HUDEP-2 (cell line): ENCODE results near the gene MTCL1.

Experiments
- DNase-seq, 76 experiments: peaks; one replicate each; lab custom pipeline; 2025; ENCODE audit not compliant: unreplicated experiment in 76 of 76; lab: John Stamatoyannopoulos, UW

The MTCL1 gene

DNA sequence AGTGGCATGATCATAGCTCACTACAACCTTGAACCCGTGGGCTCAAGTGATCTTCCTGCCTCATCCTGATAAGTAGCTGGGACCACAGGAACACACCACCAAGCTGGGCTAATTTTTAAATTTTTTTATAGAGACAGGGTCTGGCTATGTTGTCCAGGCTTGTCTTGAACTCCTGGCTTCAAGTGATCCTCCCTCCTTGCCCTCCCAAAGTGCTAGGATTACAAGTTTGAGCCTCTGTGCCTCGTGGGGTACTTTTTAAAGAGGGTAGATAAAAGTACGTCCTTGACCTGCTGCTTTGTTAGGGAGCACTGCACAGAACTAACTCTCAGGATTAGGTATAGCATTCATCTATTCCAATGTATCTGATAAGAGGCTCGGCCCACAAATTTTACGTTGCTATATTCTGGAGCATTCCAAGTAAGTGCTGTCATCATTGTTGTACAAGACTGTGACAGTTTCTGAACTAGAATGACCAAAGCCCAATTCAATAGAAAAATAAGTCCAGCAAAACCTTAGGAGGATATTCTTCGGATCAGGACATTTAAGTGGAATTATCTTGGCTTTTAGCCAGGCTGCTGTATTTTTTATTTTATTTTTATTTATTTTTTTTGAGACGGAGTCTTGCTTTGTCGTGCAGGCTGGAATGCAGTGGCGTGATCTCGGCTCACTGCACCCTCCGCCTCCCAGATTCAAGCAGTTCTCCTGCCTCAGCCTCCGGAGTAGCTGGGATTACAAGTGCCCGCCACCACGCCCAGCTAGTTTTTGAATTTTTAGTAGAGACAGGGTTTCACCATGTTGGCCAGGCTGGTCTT lies 4.1 kb downstream of the MTCL1 start:
- no peak for DNase-seq

DNA sequence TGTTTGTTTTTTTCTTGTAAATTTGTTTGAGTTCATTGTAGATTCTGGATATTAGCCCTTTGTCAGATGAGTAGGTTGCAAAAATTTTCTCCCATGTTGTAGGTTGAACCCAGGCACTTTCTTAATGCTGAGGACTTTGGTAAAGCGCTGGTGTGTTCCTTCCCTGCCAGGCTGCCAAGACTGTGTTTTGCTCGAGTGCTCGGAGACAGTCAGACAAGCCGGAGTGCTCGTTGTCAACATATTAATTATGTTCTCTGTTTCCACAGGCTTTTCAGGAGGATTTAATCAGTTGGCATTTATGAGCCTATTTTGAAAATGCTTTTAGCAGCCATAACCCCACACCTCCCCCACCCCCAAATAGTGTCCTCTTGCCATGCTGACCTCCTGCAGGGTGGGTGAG lies 6.4 kb downstream of the MTCL1 start:
- DNase-seq, result no peak

GRCh38 chr18:8713691-8714090 lies 8.3 kb downstream of the MTCL1 start:
- DNase-seq, result no peak

DNA sequence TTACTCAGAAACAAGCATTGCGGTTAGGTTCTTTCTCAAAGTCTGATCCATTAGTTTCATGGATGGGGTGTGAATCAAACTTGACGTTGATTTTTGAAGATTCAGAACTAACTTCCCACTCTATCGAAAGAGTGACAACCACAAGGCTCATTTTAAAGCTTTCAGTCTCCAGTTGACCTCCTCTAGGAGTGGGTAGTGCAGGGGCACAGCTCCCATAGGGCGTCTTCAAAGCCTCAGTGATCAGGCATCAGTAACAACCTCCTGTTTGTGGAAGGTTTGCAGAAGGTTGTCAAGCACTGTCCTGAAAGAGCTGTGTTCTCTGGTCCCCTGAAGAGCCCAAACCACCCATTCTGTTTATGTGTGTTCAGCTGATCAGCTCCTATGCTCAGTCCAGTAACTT lies 10.2 kb downstream of the MTCL1 start:
- DNase-seq, result no peak

GRCh38 chr18:8717011-8717770 lies 11.8 kb downstream of the MTCL1 start:
- no peak for DNase-seq

- DNase-seq, result no peak
Observed at GRCh38 chr18:8718401-8718913, 13.1 kb downstream of the MTCL1 start.

GRCh38 chr18:8719192-8719591 lies 13.8 kb downstream of the MTCL1 start:
- no peak for DNase-seq

- DNase-seq, result no peak
Observed at GRCh38 chr18:8720141-8720540, 14.8 kb downstream of the MTCL1 start.

DNA sequence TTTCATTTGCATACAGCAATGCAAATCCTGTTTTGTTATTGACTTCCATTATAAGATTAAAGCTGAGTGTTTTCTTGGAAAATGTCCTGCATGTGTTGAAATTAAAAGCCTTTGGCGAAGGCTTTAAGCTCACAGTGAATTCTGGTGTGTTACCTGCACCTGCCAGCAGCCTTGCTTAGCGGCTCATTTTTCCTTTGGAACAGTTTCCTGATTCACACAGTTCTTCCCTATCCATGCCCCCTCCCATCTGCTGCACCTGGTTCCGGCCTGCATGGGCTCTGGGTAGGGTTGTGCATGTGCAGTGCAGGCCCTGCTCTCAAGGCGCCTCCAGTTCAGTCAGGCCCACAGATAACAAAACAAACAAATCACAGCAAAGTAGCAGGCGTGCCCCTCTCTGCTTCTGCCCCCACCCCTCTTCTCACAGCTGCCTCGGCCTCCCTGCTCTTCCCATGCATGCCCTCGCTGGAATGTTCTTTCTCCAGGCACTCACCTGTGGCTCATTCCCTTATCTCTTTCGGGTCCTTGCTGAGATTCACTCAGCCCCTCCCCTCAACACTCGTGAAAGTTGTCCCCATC lies 15.8 kb downstream of the MTCL1 start:
- DNase-seq, result no peak

DNA sequence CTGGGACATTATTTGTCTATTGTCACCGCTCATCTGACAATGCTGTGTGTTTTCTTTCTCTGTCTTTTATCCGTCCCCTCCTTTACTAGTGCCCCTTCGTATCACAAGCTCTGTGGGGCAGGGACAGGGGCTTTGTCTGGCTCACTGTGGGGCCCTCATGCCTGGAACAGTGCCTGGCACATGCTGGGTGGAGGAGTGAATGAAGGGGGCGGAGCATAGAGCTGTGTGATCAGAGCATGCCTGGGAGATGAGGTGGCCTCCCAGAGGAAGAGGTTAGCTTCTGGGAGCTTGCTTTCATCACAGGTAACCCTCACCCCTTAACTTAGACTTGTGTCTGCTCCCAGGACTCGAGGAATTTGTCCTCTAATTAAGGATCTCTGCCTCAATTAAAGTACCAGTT lies 16.4 kb downstream of the MTCL1 start:
- DNase-seq, result peak in 3 of 76 experiments; percentile 11 to 28 (median 19)

- DNase-seq, result no peak
Observed at GRCh38 chr18:8722946-8723820, 17.8 kb downstream of the MTCL1 start.

- DNase-seq, result no peak
Observed at GRCh38 chr18:8724452-8724851, 19.1 kb downstream of the MTCL1 start.

GRCh38 chr18:8726281-8726680 lies 20.9 kb downstream of the MTCL1 start:
- no peak for DNase-seq

- DNase-seq, result peak in 2 of 76 experiments; percentile 21 to 29
Observed at GRCh38 chr18:8726963-8727705, 21.8 kb downstream of the MTCL1 start.

DNA sequence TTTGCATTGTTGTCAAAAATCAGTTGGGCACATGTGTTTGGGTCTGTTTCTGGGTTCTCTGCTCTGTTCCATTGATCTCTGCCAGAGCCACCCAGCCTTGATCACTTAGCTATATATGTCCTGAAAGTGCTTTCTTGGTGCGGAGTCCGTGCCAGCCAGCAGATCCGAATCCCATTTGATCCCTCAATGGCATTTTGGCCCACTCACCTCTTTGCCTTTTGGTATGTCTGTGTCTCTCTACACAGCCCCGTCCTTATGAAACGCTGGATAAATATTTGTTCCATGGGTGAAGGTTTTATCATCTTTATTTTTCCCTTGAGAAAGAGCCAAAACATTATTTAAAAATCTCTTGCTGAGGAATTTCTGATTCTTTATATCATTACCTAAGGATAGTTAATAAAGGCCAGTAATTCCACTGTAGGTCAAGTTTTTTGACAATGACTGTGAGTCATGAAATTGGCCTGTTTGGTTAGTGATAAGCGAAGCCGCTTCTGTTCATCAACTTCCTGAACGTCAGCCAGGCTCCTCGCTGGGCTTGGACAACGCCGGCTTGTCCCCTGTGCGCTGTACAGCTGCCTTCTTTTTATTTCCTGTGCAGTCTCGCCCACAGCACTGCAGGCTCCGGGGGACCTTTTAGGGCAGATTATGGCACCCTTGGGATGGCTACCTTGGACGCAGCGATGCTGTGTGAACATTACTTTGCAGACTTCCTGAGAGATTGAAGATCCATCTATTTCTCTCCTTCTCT lies 24.9 kb downstream of the MTCL1 start:
- peak in 74 of 76 experiments; percentile 4 to 95 (median 56) for DNase-seq

GRCh38 chr18:8732442-8733360 lies 27.3 kb downstream of the MTCL1 start:
- DNase-seq, result no peak

DNA sequence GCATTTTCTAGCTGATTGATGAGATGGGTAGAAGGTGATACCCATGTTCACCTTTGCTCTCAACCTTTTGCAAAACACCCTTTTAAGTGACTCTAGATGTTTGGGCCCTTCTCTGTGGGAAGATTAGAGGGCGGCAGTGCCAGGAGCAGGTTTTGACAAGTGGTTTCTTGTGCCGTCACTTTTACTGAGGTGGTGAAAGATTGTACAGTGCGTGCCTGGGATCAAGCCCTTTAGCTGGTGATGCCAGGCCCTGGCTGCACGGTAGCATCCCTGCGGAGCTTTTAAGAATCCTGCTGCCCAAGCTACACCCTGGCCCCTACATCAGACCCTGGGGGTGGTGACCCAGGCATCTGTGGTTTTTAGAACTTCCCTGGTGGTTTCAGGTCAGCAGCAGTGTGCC lies 29.1 kb downstream of the MTCL1 start:
- DNase-seq, result no peak

GRCh38 chr18:8735274-8735673 lies 29.9 kb downstream of the MTCL1 start:
- DNase-seq, result no peak
